ENCODE results near the gene UBALD1.

DNA sequence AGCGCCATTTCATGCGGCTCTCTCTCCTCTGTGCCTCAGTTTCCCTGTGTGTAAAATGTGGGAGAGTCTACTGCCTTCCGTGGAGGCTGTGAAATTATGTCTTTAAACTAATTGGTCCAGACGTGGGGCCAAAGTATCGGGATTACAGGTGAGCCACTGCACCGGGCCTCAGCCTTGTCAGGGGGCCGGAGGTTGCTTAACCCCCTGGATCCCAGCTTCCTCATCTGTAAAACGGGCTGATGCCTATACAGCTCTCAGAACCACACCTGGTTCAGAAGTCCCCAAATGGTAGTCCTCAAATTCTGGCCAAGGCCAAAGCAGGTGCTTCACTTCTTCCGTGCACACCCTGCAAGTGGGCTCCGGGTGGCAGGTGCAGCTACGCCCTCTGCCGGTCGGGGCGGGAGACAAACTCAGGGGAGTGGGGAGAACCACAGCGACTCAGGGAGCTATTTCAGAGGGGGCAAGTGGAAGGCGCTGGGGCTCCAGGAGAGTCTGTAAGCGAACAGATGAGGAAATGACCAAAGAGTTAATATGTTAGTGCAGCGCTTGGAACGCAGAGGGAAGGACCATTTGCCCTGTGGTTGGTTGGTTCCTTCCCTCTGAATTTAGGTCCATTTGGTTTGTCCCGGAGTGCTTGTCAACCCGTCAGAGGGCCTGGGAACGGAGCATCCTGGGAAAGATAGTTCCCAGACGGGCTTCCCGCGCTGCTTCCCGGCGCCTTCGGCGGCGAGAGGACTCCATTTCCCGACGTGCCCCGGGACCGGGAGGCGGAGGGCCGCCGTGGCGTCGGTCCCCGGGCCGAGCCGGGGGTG, 9.5 kb upstream of the UBALD1 start, which contains the start of gene MGRN1:
- TF ChIP-seq, protein P1, sequence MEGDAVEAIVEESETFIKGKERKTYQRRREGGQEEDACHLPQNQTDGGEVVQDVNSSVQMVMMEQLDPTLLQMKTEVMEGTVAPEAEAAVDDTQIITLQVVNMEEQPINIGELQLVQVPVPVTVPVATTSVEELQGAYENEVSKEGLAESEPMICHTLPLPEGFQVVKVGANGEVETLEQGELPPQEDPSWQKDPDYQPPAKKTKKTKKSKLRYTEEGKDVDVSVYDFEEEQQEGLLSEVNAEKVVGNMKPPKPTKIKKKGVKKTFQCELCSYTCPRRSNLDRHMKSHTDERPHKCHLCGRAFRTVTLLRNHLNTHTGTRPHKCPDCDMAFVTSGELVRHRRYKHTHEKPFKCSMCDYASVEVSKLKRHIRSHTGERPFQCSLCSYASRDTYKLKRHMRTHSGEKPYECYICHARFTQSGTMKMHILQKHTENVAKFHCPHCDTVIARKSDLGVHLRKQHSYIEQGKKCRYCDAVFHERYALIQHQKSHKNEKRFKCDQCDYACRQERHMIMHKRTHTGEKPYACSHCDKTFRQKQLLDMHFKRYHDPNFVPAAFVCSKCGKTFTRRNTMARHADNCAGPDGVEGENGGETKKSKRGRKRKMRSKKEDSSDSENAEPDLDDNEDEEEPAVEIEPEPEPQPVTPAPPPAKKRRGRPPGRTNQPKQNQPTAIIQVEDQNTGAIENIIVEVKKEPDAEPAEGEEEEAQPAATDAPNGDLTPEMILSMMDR (IDR thresholded peaks at IDR 0.05), result peak; percentile 70 to 96 (median 90)
- no peak for TF ChIP-seq POLR2A (IDR thresholded peaks at IDR 0.05)

Measured in thyroid gland (tissue), 4 donors.